GM12864 (cell line): ENCODE measurements around the gene KCNN3.

Experiments used
- DNase-seq: peaks from one replicate; pipeline ENCODE4 v3.0.0-alpha.2; 2011; ENCODE audit warnings: low read depth
- H3K4me3 ChIP-seq: 2 replicates; pipeline ENCODE4 v1.5.1; 2011; ENCODE audit warnings: mild to moderate bottlenecking, low read depth, low read length, control low read depth
- TF ChIP-seq, protein P1 (sequence below): IDR thresholded peaks from 2 replicates; pipeline ENCODE4 v1.5.1; 2011; ENCODE audit warnings: low read depth, mild to moderate bottlenecking, moderate library complexity, low read length, control low read depth, inconsistent platforms; ENCODE audit errors: missing control alignments

Gene KCNN3

DNA sequence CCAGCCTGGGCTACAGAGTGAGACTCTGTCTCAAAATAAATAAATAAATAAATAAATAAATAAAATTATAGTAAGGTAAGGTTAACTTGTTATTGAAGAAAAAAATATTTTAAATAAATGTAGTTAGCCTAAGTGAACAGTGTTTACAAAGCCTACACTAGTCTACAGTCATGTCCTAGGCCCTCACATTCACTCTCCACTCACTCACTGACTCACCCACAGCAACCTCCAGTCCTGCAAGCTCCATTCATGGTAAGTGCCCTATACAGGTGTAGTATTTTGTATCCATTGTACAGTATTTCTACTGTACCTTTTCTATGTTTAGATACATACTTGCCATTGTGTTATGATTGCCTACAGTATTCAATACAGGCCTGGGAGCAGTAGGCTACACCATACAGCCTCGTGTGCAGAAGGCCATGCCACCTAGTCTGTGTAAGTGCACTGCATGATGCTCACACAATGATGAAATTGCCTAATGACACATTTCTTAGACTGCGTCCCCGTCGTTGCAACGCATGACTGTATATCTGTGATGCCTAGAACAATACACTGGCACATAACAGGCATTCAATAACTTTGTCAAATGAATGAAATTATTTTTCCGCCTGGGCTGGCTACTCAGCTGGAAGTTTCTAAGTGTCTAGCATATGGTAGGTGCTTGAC lies 14.8 kb downstream of the KCNN3 start:
- no peak overlapping the region for H3K4me3 ChIP-seq
- TF ChIP-seq, protein P1, sequence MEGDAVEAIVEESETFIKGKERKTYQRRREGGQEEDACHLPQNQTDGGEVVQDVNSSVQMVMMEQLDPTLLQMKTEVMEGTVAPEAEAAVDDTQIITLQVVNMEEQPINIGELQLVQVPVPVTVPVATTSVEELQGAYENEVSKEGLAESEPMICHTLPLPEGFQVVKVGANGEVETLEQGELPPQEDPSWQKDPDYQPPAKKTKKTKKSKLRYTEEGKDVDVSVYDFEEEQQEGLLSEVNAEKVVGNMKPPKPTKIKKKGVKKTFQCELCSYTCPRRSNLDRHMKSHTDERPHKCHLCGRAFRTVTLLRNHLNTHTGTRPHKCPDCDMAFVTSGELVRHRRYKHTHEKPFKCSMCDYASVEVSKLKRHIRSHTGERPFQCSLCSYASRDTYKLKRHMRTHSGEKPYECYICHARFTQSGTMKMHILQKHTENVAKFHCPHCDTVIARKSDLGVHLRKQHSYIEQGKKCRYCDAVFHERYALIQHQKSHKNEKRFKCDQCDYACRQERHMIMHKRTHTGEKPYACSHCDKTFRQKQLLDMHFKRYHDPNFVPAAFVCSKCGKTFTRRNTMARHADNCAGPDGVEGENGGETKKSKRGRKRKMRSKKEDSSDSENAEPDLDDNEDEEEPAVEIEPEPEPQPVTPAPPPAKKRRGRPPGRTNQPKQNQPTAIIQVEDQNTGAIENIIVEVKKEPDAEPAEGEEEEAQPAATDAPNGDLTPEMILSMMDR, result no peak
- no peak for DNase-seq

- DNase-seq, result no peak
- TF ChIP-seq, protein P1, result no peak
Measured at GRCh38 chr1:154852845-154853244, 17.2 kb downstream of the KCNN3 start.

DNA sequence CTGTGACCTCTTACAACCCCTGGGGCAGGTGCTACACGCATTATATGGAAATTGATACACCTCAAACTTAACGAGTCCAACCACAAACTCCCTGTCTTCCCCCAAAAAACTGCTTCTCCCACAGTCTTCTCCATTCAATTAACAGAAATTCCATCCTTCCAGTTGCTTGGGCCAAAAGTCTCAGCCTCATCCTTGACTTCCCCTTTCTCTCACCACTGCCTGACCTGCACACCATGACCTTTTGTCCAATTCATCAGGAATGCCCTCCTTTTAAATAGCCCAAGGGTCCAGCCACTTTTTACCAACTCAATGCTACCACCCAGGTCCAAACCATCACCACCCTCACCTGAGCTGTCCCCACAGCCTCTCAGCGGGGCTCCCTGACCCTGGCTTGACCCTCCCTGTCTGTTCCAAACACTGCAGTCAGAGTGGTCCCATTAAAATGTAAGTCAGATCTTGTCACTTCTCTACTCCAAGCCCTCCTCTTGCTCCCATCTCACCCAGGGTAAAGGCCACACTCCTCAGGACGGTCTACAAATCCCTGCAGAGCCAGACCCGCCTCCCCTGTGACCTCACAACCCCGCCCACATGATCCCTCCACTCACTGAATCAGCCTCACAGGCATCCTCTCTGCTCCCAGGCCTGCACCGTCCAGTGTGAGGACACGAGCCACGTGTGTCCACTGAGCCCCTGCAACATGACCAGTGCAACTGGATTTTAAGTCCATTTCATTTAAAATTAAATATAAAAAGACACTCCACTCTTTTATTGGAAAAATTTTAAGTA lies 18.5 kb downstream of the KCNN3 start:
- no peak overlapping the region for H3K4me3 ChIP-seq
- no peak for DNase-seq
- TF ChIP-seq, protein P1, result no peak

More at GRCh38 chr1:154852845-154853244, 17.2 kb downstream of the KCNN3 start:
- no peak overlapping the region for H3K4me3 ChIP-seq

- H3K4me3 ChIP-seq, result no peak overlapping the region
- no peak for DNase-seq
Measured at GRCh38 chr1:154849645-154850131, 20.4 kb downstream of the KCNN3 start.

GRCh38 chr1:154848983-154849382 lies 21.1 kb downstream of the KCNN3 start:
- TF ChIP-seq, protein P1, result no peak
- no peak overlapping the region for H3K4me3 ChIP-seq
- DNase-seq, result no peak

More at GRCh38 chr1:154849645-154850131, 20.4 kb downstream of the KCNN3 start:
- TF ChIP-seq, protein P1, result no peak

GRCh38 chr1:154847891-154848290 lies 22.2 kb downstream of the KCNN3 start:
- TF ChIP-seq, protein P1, result no peak
- H3K4me3 ChIP-seq, result no peak overlapping the region
- no peak for DNase-seq
